Hepatic stellate cell (primary cell): ENCODE data around the gene LARP1.

Experiments
- DNase-seq: peaks from one replicate; pipeline ENCODE4 v3.0.0; 2011; ENCODE audit warnings: low spot score

The LARP1 gene

DNA sequence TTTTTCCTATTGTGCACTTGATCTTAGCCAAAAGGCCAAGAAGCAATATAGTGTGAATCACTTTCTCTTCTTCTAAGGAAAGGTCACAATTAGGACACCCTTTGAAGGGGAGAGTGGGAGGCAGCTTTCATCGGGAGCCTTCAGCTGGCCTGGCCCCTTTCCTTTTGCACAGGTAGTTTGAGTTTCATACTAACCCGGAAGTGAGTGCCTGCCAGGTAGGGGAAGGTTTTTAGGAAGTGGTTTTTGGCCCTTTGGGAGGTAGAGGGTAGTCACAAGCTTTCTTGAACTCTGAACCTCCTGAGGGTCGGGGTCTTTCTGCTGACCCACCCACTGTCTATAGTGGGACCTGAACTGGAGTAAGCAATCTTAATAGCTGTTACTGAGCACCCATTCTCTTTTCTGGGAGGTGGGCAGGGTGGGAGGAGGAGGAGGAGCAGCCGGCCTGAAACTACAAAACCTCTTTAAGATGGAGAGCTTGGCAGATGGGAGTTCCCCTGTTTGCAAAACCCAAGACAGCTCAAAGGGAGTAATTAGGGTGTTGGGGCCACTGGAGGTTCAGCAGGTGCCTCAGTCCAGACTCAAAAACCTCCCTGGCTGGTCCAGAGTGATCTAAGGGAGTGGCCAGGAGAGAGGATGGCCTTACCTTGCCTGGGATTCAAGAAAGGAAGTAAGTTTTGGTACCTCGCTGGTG is 6.0 kb downstream of the LARP1 start:
- DNase-seq, result no peak

DNA sequence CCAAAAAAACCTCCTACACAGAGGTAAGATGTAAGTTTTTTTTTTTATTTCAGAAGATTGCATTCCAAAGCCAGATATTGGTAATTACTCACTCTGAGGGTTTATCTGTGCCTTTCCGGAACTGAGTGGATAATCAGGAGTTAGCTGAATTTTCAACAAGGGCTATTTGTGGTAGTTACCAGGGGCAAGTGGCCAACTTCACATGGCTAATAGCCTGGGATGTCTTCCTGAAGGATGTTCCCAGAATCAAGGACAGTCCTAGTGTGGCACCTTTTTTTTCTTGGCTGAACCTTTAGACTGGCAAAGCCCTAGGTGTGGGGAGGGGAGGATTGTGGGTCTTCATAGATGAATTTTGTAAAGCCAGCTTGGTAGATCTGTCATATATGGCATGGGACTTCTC is 7.1 kb downstream of the LARP1 start:
- DNase-seq, result no peak

DNA sequence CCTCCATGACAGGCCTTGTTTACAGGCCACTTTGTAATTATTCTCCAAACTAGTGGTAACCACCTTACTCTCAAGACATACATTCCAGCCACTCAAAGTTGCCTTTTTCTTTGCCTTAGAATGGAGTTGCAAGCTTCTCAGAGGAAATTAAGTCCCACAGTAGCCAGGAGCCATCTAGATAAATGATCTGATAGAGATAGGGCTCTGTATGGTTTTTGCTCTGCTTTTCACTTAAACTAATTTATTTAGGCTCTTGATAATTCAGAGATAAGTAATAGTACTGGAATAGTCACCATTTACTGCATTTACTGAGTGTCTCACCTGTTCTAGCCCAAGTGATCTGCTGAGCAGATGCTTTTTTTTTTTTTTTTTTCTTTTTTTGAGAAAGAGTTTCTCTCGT is 7.5 kb downstream of the LARP1 start:
- DNase-seq, result no peak

DNA sequence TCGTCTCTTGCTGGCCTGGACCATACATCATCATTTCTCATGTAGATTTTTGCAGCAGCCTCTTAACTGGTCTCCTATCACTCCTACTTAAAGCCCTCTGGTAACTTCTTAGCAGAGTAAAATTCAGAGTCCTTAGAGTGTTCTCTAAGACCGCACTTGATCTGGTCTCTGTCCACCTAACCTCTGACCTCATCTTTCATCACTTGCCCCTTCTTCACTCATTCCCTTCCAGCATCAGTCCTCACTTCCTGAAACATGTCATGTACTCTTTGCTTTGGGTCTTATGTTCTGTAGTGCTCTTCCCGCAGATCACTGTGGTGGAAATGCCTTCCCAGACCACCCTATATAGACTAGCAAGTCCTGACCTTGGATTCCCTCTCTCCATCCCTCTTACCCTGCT is 9.8 kb downstream of the LARP1 start:
- DNase-seq, result no peak

DNA sequence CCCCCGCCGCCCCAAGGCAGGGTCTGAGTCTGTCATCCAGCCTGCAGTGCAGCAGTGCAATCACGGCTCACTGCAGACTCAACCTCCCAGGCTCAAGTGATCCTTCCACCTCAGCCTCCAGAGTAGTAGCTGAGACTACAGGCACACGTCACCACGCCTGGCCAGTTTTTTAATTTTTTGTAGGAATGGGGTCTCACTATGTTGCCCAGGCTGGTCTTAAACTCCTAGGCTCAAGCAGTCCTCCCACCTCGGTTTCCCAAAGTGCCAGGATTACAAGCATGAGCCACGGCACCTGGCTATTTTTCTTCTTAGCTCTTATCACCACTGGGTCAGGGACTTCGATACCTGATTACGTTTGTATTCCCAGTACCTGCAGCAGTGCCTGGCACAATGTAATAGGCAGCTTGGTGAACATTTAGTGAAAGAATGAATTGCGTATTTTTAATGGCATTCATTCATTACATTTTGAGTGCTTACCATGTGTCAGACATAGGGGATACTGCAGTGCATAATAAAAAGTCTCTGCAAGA is 10.3 kb downstream of the LARP1 start:
- no peak for DNase-seq

DNA sequence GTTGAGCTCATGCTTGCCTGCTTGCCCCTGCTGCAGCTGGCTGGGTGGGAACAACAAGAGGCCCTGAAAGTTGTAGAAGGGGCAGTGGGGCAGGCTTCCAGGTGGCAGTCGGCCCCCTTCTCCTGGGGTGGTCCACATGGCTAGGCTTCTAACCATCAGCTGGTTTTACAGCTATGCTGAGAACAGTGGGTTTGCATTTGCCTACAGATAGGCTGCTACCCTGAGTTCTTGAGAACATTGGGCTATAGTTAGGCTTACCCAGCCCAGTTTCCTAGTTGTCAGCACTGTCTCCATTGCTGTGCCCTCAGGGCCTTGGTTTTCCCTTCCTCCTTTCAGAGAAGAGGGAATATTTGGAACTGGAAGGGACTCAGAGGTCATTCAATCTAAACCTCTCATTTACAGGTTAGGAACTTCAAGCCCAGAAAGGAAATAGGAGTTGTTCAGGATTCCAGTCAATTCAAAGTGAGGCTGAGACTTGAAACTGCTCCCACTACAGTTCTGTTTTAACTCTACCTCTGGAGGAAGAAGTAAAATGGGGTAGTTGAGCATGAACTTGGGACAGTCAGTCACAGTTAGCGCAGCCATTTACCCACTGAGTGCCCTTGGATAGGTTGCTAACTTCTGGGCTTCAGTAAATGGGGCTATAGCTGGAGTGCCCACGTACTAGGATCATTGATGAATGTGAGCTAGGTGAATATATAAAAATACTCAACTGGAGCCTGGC is 11.5 kb downstream of the LARP1 start:
- no peak for DNase-seq

DNA sequence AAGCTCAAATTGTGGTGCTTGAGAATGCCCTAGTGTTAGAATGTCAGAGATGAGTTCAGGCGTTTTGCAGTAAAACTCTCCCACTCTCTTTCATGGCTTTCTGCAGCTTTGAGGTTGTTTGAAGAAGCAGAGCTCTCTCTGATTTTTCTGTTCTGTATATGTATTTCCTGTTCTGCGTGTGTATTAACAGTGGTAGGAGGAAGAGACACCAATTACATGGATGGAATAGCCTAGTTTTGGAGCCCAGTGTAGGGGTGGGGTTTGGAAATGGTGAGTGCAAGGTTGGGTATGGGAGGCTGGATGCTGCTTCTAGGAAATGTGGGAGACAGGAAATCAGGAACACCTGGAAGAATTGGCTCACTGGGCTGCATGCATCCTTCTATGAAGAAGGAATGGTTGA is 12.4 kb downstream of the LARP1 start:
- no peak for DNase-seq

DNA sequence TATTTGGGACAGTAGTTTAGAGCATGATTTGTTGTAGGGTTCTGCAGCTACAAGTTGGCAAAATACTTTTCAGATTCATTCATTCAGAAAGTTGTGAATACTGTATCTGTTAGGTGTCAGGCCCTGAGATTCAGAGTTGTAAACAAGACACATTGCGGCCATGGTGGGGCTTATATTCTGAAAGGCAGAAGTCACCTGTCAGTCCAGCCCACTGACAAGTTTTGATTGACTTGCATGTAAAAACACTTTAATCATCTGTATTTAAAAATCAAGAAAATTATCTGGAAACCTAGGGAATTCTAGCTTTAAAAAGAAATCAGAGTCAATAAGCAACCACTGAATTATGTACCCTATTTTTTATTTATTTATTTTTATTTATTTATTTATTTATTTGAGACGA is 13.0 kb downstream of the LARP1 start:
- DNase-seq, result no peak

DNA sequence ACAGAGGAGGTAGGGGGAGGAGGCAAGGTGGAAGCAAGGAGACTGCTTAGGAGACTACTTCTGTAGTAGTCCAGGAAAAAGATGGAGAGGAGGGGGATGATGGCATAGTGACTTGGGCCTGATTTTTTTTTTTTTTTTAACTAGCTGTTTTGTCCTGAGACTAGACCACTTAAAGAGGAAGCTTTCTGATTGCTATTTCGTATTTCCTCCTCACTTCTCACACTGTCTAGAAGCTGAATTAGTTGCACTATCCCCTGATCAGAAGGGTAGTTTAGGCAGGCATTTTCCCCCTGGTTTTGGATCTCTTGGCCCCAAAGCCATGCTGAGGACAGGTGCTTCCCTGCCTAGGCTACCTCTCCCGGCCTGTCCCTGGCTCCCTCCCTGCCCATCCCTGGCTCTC is 14.9 kb downstream of the LARP1 start:
- no peak for DNase-seq

DNA sequence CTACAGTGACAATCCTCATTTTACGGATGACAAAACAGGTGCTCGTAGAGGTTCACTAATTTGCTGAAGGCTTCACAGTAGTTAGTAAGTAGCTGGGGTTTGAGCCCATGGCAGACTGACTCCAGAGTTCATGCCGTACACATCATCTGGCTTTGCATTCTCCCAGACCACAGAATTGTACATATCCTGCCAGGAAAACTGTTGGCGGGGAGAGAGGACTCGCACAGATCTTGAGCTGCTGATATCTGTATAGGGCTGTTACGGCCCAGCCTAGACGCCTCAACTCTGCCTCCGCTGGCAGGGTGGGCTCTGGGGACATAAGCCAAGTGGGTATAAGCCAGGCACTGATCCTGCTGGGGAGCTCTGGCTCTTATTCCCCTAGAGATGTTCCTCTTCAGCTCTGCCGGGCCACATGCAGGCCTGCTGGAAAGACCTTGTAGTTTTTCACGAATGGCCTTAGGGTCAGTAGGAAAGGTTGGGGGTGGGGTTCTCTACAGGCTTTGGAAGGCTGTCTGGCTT is 16.3 kb downstream of the LARP1 start:
- peak; percentile 76 for DNase-seq

DNA sequence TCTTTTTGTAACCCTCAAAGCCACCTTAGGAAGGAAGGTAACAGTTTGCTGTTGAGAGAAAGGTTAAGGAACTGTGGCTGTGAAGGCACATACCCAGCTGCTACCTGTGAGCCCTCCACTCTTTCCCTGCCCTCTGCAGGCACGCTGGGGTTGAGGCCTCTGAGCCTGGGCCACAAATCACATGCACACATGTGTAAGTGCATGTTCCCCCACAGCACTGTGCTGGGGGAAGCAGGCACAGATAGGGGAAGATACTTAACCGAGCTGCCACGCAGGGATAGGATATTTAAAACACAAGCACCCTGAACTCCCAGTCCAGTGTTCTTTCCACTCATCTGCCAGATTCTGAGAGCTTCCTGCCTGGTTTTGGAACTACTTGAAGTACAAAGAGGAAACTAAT is 18.1 kb downstream of the LARP1 start:
- DNase-seq, result no peak

DNA sequence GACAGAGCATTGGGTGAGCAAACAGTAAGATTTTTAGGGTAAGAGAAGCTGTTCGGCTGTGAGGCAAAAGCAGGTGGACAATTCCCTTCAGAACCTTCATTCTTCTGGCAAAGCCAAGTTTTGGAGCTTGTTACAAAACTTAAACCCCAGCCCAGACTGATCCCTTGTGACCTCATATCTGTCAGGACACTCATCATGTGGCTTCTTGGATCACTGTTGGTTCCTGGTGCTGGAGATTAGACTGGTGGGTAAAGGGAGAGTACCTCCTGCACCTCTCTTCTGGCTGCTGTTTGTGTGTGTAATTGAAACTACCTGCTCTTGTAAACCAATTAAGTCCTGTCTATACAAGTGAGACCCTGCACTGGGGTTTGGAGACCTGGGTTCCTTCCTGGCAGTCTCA is 21.0 kb downstream of the LARP1 start:
- no peak for DNase-seq

DNA sequence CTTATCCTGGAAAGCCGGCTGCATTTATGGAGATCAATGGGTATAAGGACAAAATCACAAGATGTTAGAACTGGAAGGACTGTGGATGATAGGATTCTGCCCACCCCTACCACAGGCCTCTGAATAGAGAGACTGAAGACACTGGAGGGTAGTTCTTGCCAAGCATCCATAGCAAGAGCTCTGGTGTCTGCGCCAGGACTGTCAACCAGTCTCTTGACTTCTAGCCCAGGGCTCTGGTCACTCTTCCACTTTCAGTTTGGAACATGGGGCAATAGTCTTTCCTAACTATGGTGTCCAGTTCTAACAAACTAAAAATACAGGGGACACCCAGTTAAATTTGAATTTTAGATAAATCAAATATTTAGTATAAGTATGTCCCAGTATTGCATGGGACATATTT is 23.4 kb downstream of the LARP1 start:
- no peak for DNase-seq

DNA sequence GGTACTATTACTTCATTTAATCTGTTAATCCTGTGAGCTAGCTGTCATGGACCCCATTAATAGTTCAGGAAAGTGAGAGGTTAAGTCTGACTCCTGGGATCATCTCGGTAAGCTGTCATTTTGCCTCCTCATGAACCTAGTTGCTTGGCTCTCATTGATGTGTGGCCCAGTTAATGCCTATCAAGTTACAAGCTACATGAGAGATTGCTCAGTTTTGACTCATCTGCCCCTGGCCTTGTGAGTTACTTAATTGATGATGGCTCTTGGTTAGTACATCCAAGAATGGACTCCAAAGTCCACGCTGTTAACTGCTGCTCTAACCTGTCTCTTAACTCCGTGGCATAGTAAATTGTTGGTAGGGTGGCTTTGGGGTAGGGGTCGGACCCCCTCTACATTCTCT is 23.9 kb downstream of the LARP1 start:
- peak; percentile 65 for DNase-seq

DNA sequence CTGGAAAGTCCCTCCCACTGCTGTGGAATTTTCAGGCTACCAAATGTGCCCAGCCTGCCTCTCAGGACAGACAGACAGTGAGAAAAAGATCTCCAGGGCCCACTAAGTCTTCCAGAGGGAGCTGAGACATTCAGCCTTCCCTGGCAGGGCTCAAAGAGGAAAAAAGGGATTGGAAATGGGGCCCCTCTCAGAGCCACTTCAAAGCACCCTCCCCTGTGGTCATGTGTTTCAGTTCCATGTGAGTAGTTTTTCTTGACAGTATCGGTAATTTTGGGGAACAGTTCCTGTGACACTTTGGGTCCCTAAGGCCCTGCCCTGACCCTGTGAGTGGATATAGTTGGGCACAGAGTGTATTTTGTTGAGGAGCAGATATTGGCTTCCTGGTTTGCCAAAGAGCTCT is 25.0 kb downstream of the LARP1 start:
- no peak for DNase-seq

DNA sequence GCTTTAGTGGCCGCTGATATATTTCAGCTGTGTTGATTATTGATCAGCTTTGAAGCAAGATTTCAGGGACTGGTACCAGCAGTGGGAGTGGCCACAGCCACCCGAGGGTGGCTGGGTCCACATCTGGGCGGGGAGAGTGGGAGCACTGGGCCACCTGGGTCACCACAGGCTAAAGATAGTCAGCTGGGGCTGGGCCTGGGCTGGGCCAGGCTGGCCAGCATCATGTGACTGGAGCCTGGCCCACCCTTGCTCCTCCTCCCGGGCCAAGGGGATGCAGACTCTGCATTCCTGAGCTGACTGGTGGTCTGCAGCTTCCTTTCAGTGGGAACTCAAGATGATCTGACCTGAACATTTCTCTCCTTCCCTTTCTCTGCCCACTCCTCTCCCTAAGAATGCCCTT is 27.1 kb downstream of the LARP1 start:
- DNase-seq, result no peak

DNA sequence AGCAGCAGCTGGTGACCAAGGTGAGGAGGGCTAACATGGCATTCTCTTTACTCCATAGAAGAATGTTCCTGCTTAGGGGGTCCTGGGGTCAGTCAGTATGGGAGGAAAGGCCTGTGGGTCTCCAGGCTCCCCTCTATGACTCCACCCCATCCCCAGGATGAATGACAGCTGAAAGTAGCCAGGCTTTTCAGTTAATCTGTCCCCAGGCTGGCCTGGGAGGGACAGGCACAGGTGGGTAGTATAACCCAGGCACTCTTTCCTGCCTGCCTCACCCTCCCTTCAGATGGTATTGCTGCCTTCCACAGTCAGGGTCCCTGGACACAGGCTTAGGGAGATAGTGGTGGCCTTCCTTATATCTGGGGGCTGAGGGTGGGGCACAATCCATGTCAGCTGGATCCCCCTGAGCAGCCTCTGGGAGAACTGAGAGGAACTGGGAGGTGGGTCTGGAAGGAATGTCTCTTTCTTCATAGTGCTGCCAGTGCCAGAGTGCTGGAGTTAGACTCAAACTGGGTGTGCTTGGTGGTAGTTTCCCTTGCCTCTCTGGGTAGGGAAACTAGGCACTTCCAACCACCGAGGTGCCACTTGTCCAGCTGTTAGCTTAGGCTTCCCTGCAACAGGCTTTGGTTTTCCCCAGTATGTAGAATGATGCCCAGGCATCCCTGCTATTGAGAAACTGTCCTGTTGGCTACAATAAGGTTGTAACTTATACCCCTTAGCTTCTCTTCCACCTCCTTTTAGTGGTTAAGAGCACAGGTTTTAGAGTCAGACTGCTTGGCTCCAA is 27.8 kb downstream of the LARP1 start:
- no peak for DNase-seq

DNA sequence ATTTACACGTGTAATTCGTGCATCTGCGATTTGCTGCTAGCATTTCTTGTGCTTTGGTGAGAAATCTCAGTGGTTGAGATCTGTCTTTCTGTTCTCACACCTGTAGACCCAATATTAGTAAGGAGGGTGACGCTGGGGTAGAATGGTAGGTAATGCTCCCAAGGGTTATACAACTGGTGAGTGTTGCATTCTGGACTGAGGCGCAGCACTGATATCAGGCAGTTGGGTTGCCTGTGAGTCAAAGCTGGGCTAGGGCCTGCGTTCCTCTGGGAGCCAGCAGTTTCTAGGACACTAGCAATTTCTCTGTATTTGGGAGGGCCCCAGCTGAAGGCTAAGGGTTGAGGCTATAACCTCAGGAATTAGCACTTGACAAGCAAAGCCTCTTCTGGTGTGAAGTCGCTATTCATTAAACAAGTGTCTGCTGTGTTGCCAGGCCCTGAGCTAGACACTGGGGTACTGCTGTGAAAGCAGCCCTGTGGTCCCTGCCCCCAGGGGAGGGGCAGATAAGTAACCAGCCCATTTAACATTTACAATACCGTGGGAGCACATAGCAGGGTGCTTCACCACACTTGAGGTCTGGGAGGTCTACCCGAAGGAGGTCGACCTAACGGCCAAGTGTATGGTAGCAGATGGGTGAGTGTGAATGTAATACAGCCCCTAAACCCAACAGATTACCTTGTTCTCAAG is 28.7 kb downstream of the LARP1 start:
- no peak for DNase-seq

DNA sequence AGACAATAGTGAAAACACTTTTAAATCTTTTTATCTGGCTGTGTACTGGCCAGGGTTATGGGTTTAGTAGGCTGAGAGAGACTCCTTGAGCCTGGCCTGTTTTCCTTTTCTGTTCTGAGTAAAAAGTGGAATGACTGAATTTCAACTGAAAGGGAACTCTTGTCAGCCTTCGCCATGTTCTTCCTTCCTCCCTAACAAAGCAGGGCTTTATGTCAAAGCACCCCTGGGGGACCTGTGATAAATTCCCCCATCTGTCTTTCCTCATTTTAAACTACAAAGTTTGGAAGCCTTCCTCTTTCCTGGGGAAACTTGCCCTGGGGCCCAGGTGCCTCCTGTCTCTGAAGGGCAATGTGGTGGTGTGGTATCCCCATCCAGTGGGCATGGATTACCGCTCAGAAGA is 29.7 kb downstream of the LARP1 start:
- no peak for DNase-seq

DNA sequence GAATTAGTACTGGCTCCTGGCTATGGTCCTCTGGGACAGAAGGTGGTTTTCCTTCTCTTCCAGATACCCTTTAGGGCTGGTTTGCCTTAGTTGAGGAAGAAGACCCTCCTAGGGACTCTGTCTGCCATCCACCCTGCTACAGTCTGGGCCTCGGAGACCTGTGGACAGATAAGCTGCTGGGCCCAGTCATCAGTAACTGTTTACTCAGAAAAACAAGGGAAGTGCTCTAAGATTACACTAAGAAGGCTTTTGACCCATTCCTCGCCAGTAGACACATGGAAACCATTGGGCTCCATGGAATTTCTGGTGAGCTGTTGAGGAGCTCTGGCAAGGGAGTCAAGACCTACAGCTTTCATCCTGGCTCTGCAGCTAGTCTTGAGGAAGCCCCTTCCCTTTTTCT is 31.2 kb downstream of the LARP1 start:
- no peak for DNase-seq

DNA sequence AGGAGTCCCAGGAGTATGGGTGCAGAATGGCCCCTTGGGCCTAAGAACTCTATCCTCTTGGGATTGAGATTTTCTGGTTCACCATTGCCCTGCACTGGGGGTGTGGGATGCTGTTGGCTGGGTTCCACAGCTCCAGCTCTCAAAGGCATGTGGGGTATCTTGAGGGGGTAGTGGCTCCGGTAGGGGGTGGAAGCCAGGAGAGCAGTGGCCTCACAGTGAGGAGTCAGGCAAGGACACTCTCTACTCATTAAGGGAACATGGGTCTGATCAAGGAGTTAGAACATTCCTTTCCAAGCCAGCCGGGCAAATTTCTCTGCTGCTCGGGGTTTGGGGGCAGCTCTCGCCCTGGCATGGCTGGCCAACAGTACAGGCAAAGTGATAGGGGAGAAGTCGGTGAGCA is 33.0 kb downstream of the LARP1 start:
- no peak for DNase-seq

DNA sequence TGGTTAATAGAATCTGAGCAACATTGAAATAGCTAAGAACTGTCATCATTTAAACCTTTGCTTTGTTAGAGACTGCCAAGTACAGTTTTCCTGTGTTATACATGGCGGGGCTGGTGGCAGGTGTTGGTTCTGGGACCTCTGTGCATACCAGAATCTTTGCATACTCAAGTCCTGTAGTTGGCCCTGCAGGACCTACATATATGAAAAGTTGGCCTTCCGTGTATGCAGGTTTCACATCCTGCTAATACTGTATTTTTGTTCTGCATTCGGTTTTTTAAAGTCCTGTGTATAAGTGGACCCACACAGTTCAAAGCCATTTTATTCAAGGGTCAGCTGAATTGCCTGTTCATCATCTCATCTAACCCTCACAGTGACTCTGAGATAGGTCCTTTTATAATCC is 36.4 kb downstream of the LARP1 start:
- no peak for DNase-seq
